Activated CD4-positive, CD25-positive, alpha-beta regulatory T cell (primary cell): ENCODE data around the gene TM9SF4.

Source experiments
- DNase-seq, 4 experiments: peaks; one replicate each; lab custom pipeline; 2025; lab: John Stamatoyannopoulos, UW

TM9SF4 gene, protein sequence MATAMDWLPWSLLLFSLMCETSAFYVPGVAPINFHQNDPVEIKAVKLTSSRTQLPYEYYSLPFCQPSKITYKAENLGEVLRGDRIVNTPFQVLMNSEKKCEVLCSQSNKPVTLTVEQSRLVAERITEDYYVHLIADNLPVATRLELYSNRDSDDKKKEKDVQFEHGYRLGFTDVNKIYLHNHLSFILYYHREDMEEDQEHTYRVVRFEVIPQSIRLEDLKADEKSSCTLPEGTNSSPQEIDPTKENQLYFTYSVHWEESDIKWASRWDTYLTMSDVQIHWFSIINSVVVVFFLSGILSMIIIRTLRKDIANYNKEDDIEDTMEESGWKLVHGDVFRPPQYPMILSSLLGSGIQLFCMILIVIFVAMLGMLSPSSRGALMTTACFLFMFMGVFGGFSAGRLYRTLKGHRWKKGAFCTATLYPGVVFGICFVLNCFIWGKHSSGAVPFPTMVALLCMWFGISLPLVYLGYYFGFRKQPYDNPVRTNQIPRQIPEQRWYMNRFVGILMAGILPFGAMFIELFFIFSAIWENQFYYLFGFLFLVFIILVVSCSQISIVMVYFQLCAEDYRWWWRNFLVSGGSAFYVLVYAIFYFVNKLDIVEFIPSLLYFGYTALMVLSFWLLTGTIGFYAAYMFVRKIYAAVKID

DNA sequence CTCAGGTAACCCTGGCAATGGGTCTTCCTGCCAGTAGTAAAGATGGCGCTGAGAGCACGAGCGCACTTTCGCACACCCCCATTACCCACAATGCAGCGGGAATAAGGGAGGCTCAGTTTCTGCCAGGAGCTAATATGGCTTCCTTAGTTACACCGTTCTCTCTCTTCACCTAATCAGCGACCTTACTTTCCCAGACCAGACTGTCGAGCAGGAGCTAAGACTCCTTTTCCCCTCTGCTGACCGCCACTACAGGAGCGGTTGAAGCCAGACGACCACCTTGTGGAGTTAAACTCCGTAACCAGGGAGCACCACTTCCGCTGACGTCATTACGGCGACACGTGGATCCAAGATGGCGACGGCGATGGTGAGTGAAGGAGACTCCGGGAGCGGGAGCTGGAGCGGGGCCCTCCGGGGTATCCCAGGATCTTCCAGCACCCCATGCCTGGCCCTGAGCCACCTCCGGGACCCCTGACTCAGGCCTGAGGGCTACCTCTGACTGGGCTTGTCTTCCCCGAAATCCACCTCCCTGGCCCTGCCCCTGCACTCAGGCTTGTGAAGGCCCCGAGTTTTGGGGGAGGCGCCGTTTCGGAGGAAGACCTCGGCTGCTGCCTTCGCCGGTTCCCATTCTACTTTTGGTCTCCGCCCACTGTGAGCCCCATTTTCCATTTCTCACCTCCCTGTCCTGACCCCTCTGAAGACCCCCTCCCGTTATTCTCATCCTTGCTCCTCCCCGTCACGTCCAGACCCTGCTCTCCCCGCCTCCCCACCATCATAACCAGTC is at the start of gene TM9SF4:
Gene TM9SF4 (plus strand): TSS at position 323 of the 781 bp plus-strand sequence. CDS start 27 bp downstream, at position 350.
- peak; percentile 78 to 84 (median 80) for DNase-seq

DNA sequence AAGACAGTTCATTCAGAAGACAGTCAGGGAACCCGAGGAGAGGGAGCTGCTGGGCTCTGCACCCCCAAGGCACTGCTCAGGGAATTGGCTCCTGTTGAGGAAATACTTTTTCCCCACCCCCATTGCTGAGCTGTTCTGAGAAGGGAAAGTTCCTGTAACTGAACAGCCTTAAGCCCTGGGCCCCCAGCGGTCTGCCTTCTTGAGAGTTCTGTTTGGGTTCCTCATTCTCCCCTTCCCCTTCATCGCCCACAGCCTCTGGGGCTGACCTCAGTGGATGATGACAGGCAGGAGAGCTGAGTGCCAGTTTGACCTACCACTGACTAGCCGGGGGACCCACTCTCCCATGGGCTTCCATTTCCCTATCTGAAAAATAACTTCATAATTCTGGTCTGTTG is 46.7 kb upstream of the TM9SF4 start:
- no peak for DNase-seq

DNA sequence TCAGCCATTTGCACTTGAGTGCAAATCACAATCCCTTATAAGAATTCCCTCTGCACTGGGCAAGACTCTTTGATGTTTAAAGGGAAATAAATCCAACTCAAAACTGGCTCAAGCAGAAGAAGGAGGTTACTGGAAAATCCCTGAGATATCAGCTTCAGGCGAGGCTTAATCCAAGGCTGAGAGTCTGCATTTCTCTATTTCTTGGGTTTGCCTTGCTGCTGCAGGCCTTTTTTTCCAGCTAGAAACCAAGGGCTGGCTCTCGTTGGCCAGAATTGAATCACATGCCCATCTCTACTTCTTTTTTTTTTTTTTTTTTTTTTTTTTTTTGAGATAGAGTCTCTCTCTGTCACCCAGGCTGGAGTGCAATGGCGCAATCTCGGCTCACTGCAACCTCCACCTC is 45.8 kb upstream of the TM9SF4 start:
- no peak for DNase-seq

DNA sequence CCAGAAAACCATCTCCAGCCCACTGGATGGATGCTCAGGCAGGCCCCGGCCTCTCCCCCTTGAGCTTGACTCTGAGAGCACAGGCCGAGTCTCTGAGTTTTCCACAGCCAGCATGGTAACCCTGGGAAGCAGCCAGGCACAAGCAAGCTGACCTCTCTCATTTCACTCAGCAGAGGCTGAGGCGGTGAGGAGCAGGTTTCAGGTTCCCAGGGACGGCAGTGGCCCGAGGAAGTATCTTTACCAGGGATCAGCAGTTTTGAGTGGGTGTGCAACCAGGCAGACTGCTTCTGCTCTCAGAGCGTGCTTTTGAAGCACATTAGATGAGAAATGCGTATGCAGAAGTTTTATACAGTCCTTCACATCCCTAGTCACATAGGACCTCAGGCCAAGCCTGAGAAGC is 44.8 kb upstream of the TM9SF4 start:
- no peak for DNase-seq

DNA sequence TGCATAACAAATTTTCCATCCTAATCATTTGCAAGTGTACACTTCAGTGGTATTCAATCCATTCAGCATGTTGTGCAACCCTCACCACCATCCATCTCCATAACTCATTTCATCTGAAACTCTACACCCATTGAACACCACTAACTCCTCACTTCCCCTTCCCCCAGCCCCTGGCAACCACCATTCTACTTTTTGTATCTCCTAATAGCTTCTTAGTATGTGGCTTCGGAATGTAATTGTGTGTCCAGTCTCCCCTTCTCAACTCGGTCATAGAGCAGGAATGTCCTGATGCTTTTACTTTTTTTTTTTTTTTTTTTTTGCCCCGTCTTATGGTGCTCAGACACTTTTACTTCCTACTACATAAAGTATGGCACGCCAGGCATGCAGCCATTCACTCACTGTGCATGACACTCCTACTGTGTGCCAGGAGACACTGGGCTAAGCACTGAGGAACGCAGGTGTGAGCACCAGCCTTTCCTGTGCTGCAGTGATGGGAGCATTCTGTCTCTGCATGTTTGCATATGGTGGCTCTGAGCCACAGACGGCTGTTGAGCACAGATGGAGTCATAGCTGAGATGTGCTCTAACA is 42.2 kb upstream of the TM9SF4 start:
- no peak for DNase-seq

DNA sequence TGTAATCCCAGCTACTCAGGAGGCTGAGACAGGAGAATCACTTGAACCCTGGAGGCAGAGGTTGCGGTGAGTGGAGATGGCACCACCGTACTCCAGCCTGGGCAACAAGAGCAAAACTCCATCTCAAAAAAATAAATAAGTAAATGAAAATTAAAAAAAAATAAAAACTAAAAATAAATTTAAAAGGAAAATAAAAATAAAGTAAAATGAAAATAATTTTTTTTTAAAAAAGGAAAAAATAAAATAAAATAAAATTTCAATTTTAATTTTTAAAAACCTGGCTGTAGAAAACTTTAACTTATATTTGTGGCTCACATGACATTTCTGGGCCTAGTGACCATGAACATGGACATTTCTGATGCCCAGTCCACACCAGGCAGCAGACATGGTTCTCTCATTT is 41.3 kb upstream of the TM9SF4 start:
- no peak for DNase-seq

DNA sequence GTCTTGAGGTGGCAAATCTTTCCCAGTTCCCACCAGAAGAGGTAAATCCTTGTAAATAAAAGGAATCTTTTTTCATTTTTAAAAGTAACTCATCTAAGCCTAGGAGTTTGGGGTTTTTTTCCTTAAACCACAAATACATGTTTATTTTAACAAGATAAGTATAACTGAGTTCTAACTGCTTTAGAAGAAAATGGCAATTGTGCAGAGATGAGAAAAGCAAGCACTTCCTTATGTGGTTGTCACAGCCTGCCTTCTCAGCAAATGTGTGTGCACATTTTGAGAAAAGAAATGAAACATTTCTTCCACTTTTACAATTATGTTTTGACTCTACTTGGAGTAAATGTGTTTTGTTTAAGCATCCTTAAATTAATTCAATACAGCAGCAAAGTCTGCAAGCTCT is 39.8 kb upstream of the TM9SF4 start:
- no peak for DNase-seq

DNA sequence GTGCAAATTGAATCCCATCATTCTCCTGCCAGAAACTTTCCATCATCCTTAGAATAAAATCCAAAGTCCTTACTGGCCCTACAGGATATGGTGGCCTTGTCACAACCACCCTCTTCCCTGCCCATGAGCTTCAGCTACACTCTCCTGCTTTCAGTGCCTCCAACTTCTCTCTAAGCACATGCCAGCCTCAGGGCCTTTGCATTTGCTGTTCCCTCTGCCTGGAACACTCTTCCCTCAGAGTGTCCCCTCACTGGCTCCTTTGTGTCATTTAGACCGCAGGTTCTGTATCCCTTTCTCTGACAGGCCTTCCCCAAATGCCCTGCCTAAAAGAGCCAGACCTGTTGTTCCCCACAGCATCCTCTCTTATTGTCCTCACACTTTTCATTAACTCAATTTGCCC is 39.2 kb upstream of the TM9SF4 start:
- no peak for DNase-seq

DNA sequence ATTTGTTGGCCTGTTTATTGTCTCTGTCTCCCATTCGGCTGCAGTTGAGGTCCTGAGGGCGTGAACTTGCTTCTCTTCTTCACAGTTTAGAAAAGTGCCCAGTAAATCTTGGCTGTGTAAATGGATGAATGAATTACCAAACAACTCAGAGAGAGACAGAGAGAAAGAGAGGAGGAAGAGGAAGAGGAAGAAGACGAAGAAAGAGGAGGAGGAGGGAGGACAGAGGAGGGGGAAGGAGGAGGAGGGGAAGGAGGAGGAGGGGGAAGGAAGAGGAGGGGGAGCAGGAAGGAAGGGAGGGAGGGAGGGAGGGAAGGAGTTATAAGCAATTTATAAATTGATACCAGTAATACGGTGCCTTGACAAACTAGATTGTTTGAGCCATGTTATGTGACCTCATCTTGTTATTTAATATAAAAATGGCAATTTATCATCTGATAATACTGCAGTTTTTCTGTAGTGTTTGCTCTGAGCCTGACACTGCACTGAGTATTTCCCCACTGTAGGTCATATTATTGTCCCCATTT is 38.8 kb upstream of the TM9SF4 start:
- DNase-seq: no peak

DNA sequence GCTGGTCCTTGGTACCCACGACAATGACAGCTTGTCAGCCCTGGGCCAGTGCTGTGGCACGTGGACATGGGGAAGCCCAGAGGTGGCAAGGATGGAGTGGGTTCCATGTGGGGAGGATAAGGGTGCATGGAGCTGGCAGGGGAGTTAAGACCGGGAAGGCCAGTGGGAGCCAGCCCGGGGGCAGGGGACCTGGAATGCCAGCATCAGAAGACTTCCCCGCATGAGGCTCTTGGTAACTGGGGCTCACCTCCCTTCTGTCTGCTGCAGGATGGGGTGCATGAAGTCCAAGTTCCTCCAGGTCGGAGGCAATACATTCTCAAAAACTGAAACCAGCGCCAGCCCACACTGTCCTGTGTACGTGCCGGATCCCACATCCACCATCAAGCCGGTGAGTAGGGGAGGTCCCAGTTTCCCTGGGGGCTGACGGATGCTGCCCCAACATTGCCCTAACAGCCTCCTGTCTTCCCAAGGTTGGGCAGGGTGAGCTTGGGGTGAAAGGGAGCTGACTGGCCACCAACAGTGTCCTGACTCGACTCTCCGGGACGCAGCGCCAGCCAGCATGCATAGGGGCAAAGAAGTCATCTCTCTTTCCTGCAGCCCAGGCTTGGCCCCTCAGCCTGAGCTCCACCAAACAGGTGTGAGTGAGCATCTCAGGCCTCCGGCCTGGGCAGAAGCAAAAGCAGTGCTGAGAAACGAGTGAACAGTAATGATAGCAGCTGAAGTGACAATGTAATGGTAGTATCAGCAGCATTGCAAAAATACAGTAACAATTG is 37.9 kb upstream of the TM9SF4 start:
- no peak for DNase-seq

DNA sequence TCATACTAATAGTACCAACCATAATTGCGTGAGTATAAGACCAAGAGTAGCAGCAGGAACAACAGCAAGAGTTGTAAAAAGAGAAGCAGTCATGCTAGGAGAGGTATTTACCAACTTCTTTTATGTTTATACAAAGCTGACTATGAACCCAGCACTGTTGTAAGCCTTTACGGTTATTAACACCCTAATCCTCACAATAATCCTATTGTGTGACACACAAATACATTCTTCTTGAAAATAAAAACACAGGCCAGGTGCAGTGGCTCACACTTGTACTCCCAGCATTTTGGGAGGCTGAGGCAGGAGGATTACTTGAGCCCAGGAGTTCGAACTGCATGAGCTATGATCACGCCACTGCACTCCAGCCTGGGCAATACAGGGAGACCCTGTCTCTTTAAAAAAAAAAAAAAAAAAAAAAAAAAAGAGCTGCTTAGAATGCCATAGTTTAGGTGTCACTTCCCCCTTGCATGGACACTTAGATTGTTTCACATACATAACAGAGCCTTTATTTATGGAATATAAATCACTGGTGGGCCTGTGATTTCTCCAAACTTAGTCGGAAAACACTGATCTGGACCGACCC is 37.3 kb upstream of the TM9SF4 start:
- DNase-seq: no peak

DNA sequence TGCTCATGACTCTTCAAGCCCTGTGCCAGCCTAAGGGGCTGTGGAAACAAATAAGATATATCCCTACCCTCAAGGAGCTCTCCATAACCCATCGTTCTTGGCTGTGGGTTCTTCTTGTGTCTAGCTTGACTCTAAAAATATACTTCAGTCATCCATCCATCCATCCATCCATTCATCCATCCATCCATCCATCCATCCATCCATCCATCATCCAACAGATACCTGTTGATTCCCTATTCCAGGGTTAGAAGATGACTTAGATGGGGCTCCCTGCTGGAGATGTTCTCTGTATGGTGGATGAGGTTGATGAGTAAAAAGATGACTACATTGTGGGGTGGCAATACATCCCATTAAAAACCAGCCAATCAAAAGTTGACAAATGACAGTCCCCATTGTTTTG is 34.0 kb upstream of the TM9SF4 start:
- no peak for DNase-seq

DNA sequence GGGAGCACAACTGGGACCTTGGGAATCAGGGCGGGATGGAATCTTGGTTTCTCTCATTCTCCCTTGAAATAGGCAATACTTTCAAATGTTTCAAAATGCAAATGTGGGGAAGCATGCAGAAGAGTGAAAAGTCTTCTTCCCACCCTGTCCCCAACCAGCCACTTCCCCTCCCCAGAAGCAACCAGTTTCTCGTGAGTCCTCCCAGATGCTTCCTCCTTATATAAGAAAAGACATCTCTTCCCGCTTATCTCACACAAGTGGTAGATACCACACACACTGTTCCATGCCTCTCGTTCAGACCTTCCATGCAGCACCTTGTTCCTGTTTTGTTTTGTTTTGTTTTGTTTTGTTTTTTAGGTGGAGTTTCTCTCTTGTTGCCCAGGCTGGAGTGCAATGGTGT is 32.3 kb upstream of the TM9SF4 start:
- no peak for DNase-seq

DNA sequence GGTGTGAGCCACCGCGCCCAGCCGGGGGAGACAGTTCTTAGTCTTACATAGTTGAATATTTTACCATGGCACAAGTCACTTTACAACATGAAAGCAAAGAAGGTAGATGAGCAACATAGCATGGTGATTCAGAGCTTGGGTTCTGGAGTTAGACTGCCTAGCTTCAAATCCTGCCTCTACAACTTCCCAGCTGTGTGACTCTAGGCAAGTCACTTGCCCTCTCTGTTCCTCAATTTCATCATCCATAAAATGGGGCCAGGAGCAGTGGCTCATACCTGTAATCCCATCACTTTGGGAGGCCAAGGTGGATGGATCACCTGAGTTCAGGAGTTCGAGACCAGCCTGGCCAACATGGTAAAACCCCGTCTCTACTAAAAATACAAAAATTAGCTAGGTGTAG is 31.2 kb upstream of the TM9SF4 start:
- no peak for DNase-seq

DNA sequence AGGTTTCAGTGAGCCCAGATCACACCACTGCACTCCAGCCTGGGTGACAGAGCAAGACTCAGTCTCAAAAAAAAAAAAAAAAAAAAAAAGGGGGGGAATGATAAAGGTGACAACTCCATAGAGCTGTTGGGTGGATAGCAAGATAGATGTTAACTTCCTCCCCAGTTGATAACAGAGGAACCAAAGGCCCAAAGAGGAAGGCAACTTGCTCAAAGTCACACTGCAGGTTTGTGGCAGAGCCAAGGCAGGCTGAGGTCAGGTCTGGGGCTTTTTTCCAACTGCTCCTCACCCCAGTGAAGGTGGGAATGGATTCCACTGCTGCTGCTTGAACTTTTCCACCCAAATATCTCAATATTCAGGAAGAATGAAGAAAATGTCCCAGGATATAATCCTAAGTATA is 30.7 kb upstream of the TM9SF4 start:
- no peak for DNase-seq

DNA sequence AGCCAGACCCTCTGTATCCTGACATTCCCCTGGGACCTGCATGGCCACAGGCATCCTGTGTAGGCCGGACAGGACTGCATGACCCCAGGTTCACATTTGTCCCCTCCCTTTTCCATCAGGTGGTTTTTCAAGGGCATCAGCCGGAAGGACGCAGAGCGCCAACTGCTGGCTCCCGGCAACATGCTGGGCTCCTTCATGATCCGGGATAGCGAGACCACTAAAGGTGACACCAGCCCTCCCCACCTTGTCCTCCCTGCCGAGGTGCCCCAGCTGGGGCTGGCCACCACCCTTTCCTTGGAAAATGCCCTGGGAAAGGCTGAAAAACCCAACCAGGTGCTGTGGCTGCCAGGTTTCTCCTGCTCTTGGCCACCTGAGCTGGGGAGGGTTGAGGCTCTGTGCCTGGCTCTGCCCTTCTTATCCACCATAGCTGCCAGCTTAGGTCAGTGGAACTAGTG is 29.8 kb upstream of the TM9SF4 start:
- no peak for DNase-seq

DNA sequence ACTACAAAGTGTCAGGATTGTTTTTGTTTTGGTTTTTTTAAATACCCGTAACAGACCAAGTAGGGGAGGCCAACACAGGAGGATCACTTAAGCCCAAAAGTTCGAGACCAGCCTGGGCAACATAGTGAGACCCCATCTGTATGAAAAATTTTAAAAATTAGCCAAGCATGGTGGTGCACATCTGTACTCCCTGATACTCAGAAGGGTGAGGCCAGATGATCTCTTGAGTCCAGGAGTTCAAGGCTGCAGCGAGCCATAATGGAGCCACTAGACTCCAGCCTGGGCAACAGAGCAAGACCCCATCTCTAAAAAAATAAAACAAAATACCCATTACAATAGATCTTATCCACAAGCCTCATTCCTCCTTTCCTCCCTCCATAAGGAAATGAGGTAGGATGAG is 28.7 kb upstream of the TM9SF4 start:
- no peak for DNase-seq

DNA sequence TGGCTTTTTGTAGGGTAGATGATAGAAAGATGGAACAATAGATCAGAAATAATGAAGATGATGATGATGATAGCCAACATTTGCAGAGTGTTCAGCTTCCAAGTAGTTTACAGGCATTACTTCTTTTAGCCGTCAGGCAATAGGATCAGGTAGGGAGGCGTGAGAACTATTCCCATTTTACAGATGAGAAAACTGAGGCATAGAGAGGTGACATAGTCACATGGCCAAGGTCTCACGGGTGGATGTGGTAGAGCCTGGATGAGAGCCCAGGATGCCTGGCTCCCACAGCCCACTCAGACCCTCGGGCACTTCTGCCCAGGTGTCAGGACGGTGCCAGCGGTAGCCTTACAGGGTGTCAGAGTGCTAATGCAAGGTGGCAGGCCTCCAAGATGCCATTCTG is 26.0 kb upstream of the TM9SF4 start:
- no peak for DNase-seq

DNA sequence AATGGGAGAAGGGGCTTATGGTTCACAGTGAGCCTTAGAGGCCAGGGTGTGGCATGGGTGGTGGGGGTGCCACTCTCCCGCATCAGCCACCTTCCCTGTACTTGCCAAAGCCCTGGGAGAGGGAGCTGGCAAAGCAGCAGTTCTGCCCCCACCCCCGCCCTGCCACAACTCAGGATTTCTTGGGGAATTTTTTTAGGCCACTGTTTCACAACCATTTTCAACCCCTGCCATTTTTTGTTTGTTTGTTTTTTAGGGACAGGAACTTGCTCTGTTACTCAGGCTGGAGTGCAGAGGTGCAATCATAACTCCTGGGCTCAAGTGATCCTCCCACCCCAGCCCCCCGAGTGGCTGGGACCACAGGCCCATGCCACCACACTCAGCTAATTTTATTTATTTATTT is 22.4 kb upstream of the TM9SF4 start:
- DNase-seq: no peak

DNA sequence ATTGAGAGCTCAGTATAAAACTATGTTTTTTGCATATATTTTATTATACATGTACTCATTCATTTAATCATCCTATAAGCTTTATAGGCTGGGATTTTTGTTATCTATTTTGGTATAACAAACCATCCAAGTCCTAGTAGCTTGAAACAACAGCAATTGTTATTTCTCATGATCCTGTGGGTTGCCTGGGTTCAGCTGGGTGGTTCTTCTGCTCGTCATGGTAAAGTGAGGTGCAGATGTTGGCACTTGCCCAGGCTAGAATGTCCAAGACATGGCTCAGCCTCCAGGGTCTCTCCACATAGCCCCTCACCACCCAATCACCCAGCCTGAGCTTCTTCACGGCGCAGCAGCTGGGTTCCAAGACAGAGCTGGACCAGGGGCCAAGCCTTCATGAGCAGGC is 20.8 kb upstream of the TM9SF4 start:
- no peak for DNase-seq
